Measurements from ENCODE around the gene GOLM1.
"Not testable (repeated sequence)": the region's sequence is repeated elsewhere in the genome, so short reads cannot be mapped to it uniquely, and the experiment has no call there.

Gene GOLM1
- long read RNA-seq, donor 1, transcript GOLM1-203 (10 exons, 3,046 nt), result major isoform, 33 of 42 reads
- long read RNA-seq, donor 1, partial matches to known transcripts, result 6 of 42 reads
- long read RNA-seq, donor 1, other reads (novel, unspliced or antisense), result 0 of 42 reads
- long read RNA-seq, donor 2, transcript GOLM1-203 (10 exons, 3,046 nt), result major isoform, 24 of 30 reads
- long read RNA-seq, donor 2, partial matches to known transcripts, result 5 of 30 reads
- long read RNA-seq, donor 2, other reads (novel, unspliced or antisense), result 0 of 30 reads
- long read RNA-seq, donor 3, transcript GOLM1-203 (10 exons, 3,046 nt), result major isoform, 17 of 23 reads
- long read RNA-seq, donor 3, partial matches to known transcripts, result 5 of 23 reads
- long read RNA-seq, donor 3, other reads (novel, unspliced or antisense), result 0 of 23 reads
- long read RNA-seq, donor 4, transcript GOLM1-203 (10 exons, 3,046 nt), result major isoform, 26 of 44 reads
- long read RNA-seq, donor 4, partial matches to known transcripts, result 18 of 44 reads
- long read RNA-seq, donor 4, other reads (novel, unspliced or antisense), result 0 of 44 reads
- long read RNA-seq, donor 5, transcript GOLM1-203 (10 exons, 3,046 nt), result major isoform, 27 of 135 reads
- long read RNA-seq, donor 5, partial matches to known transcripts, result 107 of 135 reads
- long read RNA-seq, donor 5, other reads (novel, unspliced or antisense), result 0 of 135 reads
- long read RNA-seq, donor 6, transcript GOLM1-203 (10 exons, 3,046 nt), result major isoform, 28 of 45 reads
- long read RNA-seq, donor 6, partial matches to known transcripts, result 15 of 45 reads
- long read RNA-seq, donor 6, other reads (novel, unspliced or antisense), result 0 of 45 reads
- long read RNA-seq, donor 7, transcript GOLM1-203 (10 exons, 3,046 nt), result major isoform, 32 of 61 reads
- long read RNA-seq, donor 7, partial matches to known transcripts, result 28 of 61 reads
- long read RNA-seq, donor 7, other reads (novel, unspliced or antisense), result 0 of 61 reads
- long read RNA-seq, donor 8, transcript GOLM1-203 (10 exons, 3,046 nt), result major isoform, 31 of 39 reads
- long read RNA-seq, donor 8, partial matches to known transcripts, result 0 of 39 reads
- long read RNA-seq, donor 8, other reads (novel, unspliced or antisense), result 5 of 39 reads

GRCh38 chr9:86098824-86099700, at the start of gene GOLM1:
Gene GOLM1, minus strand, starts transcription at chr9:86099558. Its CDS starts 20,238 bp downstream, at chr9:86079320.
- DNase-seq, result peak; percentile 91

GRCh38 chr9:86146671-86147070, 47.3 kb upstream of the GOLM1 start:
- DNase-seq, result not testable (repeated sequence)

- not testable (repeated sequence) for DNase-seq
These were observed 46.6 kb upstream of the GOLM1 start for GRCh38 chr9:86145960-86146359.

- no peak for DNase-seq
These were observed 43.6 kb upstream of the GOLM1 start for GRCh38 chr9:86142973-86143372.

- DNase-seq, result no peak
These were observed 42.5 kb upstream of the GOLM1 start for GRCh38 chr9:86141843-86142242.

- no peak for DNase-seq
These were observed 36.0 kb upstream of the GOLM1 start for GRCh38 chr9:86135371-86135770.

GRCh38 chr9:86134361-86134760, 35.0 kb upstream of the GOLM1 start:
- DNase-seq, result no peak

- DNase-seq, result no peak
These were observed 29.0 kb upstream of the GOLM1 start for GRCh38 chr9:86128235-86128822.

GRCh38 chr9:86126998-86127972, 27.9 kb upstream of the GOLM1 start:
- peak; percentile 53 for DNase-seq

GRCh38 chr9:86122311-86122710, 23.0 kb upstream of the GOLM1 start:
- no peak for DNase-seq

- DNase-seq, result no peak
These were observed 20.1 kb upstream of the GOLM1 start for GRCh38 chr9:86119457-86119856.

- no peak for DNase-seq
These were observed 17.1 kb upstream of the GOLM1 start for GRCh38 chr9:86116425-86116824.

- no peak for DNase-seq
These were observed 16.5 kb upstream of the GOLM1 start for GRCh38 chr9:86115886-86116285.

GRCh38 chr9:86112057-86112456, 12.7 kb upstream of the GOLM1 start:
- no peak for DNase-seq

GRCh38 chr9:86102626-86103025, 3.3 kb upstream of the GOLM1 start:
- DNase-seq, result no peak

- DNase-seq, result peak; percentile 72
These were observed 475 bp upstream of the GOLM1 start for GRCh38 chr9:86099701-86100364.

GRCh38 chr9:86097510-86098224, 1.7 kb downstream of the GOLM1 start:
- no peak for DNase-seq

GRCh38 chr9:86096386-86096785, 3.0 kb downstream of the GOLM1 start:
- no peak for DNase-seq

Measured in right kidney (tissue), 9 donors.